ENCODE results near the gene RGPD3. TPM values are rescaled to one million over a fixed set of nuclear protein-coding genes. Genes with fewer than 3 reads are reported as not detected.
"Not testable (repeated sequence)": the region's sequence is repeated elsewhere in the genome, so short reads cannot be mapped to it uniquely, and the experiment has no call there.

RGPD3 gene
- total RNA-seq, result 0.30 TPM

- not testable (repeated sequence) for DNase-seq
Measured at GRCh38 chr2:106468107-106468506, at the start of gene RGPD3. Gene RGPD3, minus strand, starts transcription at chr2:106468413. Its CDS starts 125 bp downstream, at chr2:106468288.

- no peak for DNase-seq
Measured at GRCh38 chr2:106517329-106517728, 49.1 kb upstream of the RGPD3 start.

- no peak for DNase-seq
Measured at GRCh38 chr2:106516864-106517263, 48.7 kb upstream of the RGPD3 start.

- DNase-seq, result no peak
Measured at GRCh38 chr2:106516436-106516835, 48.2 kb upstream of the RGPD3 start.

- DNase-seq, result not testable (repeated sequence)
Measured at GRCh38 chr2:106514827-106515226, 46.6 kb upstream of the RGPD3 start.

- not testable (repeated sequence) for DNase-seq
Measured at GRCh38 chr2:106513391-106513790, 45.2 kb upstream of the RGPD3 start.

- DNase-seq, result not testable (repeated sequence)
Measured at GRCh38 chr2:106511934-106512333, 43.7 kb upstream of the RGPD3 start.

GRCh38 chr2:106511476-106511901 lies 43.3 kb upstream of the RGPD3 start:
- DNase-seq, result peak; percentile 58

GRCh38 chr2:106510791-106511190 lies 42.6 kb upstream of the RGPD3 start:
- DNase-seq, result not testable (repeated sequence)

GRCh38 chr2:106509374-106509770 lies 41.2 kb upstream of the RGPD3 start:
- DNase-seq, result not testable (repeated sequence)

GRCh38 chr2:106508660-106509373 lies 40.6 kb upstream of the RGPD3 start:
- not testable (repeated sequence) for DNase-seq

GRCh38 chr2:106506002-106506687 lies 37.9 kb upstream of the RGPD3 start:
- not testable (repeated sequence) for DNase-seq

GRCh38 chr2:106504787-106505186 lies 36.6 kb upstream of the RGPD3 start:
- not testable (repeated sequence) for DNase-seq

GRCh38 chr2:106504192-106504591 lies 36.0 kb upstream of the RGPD3 start:
- DNase-seq, result not testable (repeated sequence)

GRCh38 chr2:106502351-106502750 lies 34.1 kb upstream of the RGPD3 start:
- not testable (repeated sequence) for DNase-seq

- DNase-seq, result not testable (repeated sequence)
Measured at GRCh38 chr2:106500350-106500749, 32.1 kb upstream of the RGPD3 start.

GRCh38 chr2:106498549-106498948 lies 30.3 kb upstream of the RGPD3 start:
- DNase-seq, result not testable (repeated sequence)

- not testable (repeated sequence) for DNase-seq
Measured at GRCh38 chr2:106492913-106493312, 24.7 kb upstream of the RGPD3 start.

- DNase-seq, result not testable (repeated sequence)
Measured at GRCh38 chr2:106492399-106492798, 24.2 kb upstream of the RGPD3 start.

GRCh38 chr2:106489701-106490100 lies 21.5 kb upstream of the RGPD3 start:
- not testable (repeated sequence) for DNase-seq

- DNase-seq, result not testable (repeated sequence)
Measured at GRCh38 chr2:106487386-106488191, 19.4 kb upstream of the RGPD3 start.

GRCh38 chr2:106486551-106487385 lies 18.6 kb upstream of the RGPD3 start, which contains the start of gene CD8B2:
Gene CD8B2, plus strand, starts transcription at chr2:106487364. Its CDS starts 63 bp downstream, at chr2:106487427.
- not testable (repeated sequence) for DNase-seq
